Upper lobe of left lung (tissue), 4 donors: ENCODE measurements around the gene DSTYK.

ENCODE experiments used
- CTCF ChIP-seq, 6 experiments: fragments of 450-650 bp in 4 of 6; fragments of 200-600 bp in 2 of 6; sonication (generic) in 2 of 6; IDR thresholded peaks; one replicate each; pipeline ENCODE4 v1.5.1; 2016 to 2019; ENCODE audit warnings: antibody characterized with exemption in 6 of 6
- EP300 ChIP-seq, 4 donors: sonication (generic); formaldehyde crosslinking; IDR thresholded peaks; one replicate each; pipeline ENCODE4 v1.5.1; 2017; ENCODE audit warnings: antibody characterized with exemption in 4 of 4, control low read depth in 2 of 4
- POLR2A ChIP-seq, 4 donors: fragments of 450-650 bp; IDR thresholded peaks; one replicate each; pipeline ENCODE4 v1.5.1; 2016 to 2017; ENCODE audit warnings: antibody characterized with exemption in 4 of 4, mild to moderate bottlenecking in 2 of 4
- POLR2AphosphoS5 ChIP-seq, 2 donors: sonication (generic); formaldehyde crosslinking; IDR thresholded peaks; one replicate each; pipeline ENCODE4 v1.5.1; 2017; ENCODE audit warnings: antibody characterized with exemption in 2 of 2

GRCh38 chr1:205128050-205128449 is 83.5 kb downstream of the DSTYK start:
- TF ChIP-seq CTCF (IDR thresholded peaks at IDR 0.05) (no peak), POLR2A (IDR thresholded peaks at IDR 0.05) (no peak), EP300 (IDR thresholded peaks at IDR 0.05) (no peak), POLR2AphosphoS5 (IDR thresholded peaks at IDR 0.05) (no peak)
